A549 treated with Hydrocortisone at 1 μM for 4 hours (cell line): ENCODE results near the gene CDO1. TPM values are rescaled to one million over a fixed set of nuclear protein-coding genes. Genes with fewer than 3 reads are reported as not detected.

ENCODE experiments used
- total RNA-seq: library from RNA; stranded (reverse); fragments of 200-300 nt; extraction: Qiagen RNA extraction; gene quantifications from 5 replicates; pipeline ENCODE4 v1.2.3, GENCODE V29; 2022

CDO1 gene
- total RNA-seq, result not detected in 5 replicates

DNA sequence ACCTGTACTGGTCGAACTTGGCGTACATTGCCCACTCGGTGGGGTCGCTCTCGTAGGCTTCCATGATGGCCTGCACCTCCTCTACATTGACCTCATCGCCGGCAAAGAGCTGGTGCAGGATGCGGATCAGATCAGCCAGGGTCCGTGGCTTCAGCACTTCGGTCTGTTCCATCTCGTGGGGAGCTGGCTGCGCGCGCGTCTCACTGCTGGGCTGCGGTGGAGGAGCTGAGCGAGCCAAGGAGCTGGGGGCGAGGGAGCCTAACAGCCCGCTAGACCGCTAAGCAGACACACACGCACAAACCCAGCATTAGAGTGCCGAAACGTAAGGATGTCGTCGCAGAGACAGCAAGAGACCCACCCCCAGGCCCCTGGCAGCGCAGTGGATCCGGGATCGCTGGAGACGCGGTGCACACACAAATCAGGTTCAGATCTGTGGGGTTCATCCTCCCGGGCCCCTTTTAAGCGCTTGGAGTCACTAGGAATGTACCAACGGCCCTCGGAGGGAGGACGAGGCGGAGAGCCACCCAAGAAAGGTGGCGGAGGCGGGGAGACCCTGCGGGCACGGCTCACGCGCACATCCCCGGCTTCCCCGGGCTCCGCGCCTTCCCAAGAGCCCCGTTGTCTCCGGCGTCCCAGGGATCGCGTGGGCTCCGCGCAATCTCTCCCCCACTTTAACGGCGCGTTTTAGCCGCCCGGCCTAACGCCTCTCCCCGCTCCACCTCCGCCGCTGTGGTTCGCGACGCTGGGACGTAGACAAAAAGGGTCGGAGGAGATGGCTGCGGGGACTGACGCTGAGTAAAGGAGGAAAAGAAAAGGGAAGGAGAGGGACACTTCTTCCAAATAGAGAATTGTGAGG is at the start of gene CDO1:
TSS of gene CDO1 (minus strand) at position 434 of the 856 bp plus-strand sequence. CDS start at position 172, 262 bp downstream.

GRCh38 chr5:115841382-115842088 is 25.1 kb upstream of the CDO1 start, which contains the start of the genes AP3S1 and ATG12:
AP3S1 (plus strand) TSS chr5:115841935; CDS start chr5:115842038, 103 bp downstream.
ATG12 (minus strand) TSS chr5:115841565; CDS start chr5:115841552, 13 bp downstream.

Other genes with a start within 250 kb of the CDO1 start
- 0.80 to 1.6 TPM (median 1.1 TPM) in 5 replicates for gene TICAM2, start 214.2 kb downstream of the CDO1 start, total RNA-seq
- gene TMED7, start 190.6 kb downstream of the CDO1 start, total RNA-seq, result 42.8 to 59.4 TPM (median 57.3 TPM) in 5 replicates
- gene ATG12, start 24.9 kb upstream of the CDO1 start, total RNA-seq, result 44.5 to 53.6 TPM (median 48.0 TPM) in 5 replicates
- gene AP3S1, start 25.3 kb upstream of the CDO1 start, total RNA-seq, result 65.4 to 79.6 TPM (median 66.6 TPM) in 5 replicates
- gene LVRN, start 145.8 kb upstream of the CDO1 start, total RNA-seq, result 0.05 to 0.07 TPM (median 0.06 TPM) in 3 of 5 replicates, not detected in the others
- 0.10 to 0.43 TPM (median 0.24 TPM) in 5 replicates for gene ARL14EPL, start 215.8 kb upstream of the CDO1 start, total RNA-seq